ENCODE measurements around the gene CCN6. TPM values are rescaled to one million over a fixed set of nuclear protein-coding genes. Genes with fewer than 3 reads are reported as not detected.
"Not testable (repeated sequence)": the region's sequence is repeated elsewhere in the genome, so short reads cannot be mapped to it uniquely, and the experiment has no call there.

Gene CCN6
- polyA plus RNA-seq, 12 donors = 0.16 to 0.52 (median 0.30) TPM; not detected in 2

DNA sequence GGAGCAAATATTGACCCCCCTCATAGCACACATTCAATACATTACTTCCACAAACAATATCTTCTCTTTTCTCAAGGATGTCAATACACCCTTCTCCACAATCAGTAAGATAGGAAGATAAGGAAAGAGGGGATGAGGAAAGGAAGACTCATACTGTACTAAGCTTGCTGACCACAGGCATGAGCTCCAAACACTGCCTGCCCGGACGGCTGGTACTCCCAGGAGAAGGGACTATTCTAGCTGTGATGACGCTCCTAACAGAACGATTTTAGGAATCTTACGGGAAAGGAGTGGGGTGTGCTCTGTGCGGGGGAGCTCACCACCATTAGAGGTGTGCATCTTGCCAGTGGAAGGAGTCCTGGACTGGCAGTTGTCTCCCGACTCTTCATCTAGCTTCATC is 3.9 kb upstream of the CCN6 start:
- DNase-seq = no peak

DNA sequence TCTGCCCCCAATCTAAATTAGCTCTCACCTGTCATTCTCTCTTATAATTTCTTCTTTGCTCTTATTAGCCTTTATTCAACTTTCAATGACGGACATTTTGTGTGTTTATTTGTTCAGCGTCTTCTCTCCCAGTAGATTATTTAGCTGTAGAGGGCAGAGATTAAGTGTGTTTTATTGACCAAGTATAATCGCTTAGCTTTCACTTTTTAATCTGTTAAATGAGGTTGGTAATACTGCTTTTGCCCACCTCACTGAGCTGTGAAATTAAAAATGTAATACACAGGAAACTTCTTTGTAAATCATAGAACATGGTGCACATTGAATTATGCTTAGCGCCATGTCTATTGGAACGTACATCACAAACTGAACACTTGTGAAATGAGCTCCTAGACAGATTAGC is 3.5 kb upstream of the CCN6 start:
- no peak for DNase-seq

DNA sequence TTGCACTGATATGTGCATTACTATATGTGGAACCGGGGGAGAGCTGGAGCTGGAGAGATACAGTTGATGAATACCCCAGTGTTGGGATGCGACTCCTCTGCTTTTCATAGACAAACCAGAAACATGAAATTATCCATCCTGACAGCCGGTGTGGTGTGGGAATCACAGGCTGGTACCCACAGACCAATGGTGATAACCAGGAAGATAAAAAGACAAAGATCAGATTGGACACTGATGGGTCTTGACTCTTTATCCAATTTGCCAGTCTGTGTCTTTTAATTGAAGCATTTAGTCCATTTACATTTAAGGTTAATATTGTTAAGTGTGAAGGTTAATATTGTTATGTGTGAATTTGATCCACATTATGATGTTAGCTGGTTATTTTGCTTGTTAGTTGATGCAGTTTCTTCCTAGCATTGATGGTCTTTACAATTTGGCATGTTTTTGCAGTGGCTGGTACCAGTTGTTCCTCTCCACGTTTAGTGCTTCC is 2.6 kb upstream of the CCN6 start:
- not testable (repeated sequence) for DNase-seq

DNA sequence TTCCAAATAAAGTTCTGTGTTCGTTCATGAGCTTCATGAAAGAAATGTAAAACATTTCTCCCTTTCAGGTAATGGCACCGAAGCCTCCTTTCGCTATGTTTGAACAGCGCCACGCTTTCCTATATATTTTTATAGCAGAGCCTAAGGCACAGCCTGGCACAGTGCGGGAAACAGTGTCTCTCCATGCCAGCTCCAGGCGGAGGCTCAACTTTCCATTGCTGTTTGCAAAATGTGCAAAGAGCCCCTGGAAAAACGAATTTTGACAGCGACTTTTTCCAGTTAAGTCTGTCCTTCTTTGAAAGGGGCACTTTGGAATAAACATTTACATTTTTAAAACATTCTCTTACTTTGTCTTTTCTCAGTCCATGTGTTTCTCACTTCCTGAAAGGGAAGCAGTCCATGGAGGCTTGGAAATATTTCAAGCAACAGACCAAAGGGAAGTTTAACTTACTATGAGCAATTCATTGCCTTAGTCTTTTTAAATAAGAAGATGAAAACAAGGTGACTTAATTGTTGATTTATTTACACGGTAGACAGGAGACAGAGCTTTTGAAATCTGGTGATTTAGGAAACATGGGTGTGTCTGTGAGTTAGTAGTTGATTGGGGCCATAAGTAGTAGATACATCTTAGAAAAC is 769 bp downstream of the CCN6 start:
- no peak for DNase-seq

DNA sequence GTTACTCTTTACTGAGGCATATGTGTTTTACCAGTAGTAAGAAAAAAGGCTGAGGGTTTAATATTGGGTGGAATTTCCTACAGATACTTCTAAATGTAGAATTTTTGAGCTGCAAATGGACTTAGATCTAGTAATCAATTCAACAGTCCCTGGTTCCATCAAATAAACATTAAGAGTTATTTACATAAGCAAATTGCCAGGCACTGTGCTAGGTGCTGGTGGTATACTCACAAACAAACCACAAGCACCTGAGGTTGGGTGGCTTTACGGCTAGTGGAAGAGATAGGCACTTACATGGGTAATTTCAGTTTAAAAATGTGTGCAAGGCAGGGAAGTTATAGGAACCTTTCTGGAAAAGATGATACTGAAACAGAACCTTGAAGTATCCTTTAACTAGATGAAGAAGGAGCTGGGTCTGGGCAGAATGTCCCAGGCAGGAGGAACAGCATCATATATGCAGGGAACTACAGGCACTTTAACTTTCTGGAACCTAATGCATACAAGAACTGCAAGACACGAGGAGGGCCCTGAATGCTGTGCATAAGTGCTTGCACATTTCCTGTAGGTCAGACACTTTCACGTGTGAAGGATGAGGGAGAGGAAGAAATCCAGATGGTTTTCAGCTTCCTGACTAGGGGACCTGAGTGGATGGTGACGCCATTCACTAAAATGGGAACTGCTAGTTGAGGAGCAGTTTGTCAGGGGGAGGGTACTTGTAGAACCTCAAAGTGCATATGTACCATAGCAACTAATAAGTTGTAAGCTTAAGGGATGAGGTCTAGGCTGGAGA is 4.5 kb downstream of the CCN6 start:
- no peak for DNase-seq

DNA sequence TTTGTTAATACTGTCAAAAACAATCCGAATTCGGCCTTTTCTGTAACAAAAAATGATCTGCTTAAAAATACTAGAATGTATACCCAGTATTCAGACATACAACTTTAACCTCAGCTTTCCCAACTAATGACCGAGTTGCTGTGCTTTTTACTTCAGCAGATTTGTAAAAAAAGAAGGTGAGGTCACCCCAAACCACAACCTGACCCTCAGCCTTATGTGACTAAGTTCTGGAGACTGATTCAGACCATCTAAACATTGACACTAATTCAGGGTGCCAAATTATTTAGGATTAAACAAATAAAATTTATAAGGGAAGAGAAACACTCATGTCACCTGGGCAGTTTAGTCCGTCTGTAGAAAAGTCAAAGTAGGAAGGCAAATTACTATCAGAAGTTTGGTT is 7.7 kb downstream of the CCN6 start:
- no peak for DNase-seq

DNA sequence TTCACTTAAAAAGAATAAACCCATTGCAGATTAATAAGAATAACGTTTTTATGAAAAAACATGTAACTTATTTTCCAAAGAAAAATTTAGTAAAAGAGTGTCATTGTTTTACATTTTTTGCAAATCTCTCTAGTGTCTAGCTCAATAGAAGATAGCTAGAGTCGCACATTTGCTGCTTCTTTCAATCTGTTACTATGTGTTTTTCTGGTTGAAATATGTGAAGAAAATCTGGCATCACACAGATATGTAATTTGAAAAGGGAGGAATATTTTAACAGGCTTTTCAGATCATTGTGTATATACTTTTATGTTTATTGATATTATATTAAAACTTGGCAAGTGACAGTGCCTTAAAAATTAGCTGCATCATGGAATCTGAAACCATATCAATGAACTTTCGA is 9.1 kb downstream of the CCN6 start:
- no peak for DNase-seq

DNA sequence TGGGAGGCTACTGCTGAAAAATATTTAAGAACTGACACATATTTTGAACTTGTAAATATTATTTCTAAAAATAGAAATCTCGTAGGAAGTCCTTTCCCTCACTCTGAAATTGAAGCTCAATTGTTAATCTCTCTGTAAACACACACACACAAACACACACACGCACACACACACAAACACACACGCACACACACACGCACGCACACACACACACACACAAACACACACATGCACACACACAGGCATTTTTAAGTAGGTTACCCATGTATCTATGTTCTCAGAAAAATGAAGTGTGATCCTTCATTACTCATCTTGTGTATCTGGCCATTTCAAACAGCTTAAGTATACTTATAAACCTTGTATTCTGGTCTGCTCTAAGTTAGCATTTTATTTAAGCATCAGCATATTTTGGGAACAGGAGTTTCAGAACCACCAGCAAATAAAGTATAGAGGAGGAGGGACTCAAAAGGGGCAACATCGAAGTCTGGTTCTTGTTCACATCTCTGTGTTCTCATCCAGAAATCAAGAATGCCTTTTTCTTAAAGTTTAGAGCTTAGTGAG is 11.6 kb downstream of the CCN6 start:
- no peak for DNase-seq

DNA sequence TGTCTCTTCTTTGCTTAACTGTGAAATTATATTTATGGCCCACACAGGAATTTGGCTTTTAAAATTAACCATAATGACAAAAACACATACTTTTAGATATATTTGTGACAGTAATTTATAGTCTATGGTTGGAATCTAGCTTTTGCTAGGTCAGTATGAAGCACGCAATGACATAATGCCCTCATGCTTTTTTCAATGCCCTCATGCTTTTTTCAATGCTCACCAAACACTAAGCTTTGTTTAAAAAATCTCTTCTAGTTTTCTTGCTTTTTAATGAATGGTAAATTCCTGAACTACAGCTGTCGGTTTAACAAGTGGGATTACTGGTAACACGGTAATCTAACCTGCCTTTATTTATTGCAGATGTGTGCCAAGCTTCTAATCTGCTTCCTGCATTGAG is 12.7 kb downstream of the CCN6 start:
- DNase-seq = no peak

DNA sequence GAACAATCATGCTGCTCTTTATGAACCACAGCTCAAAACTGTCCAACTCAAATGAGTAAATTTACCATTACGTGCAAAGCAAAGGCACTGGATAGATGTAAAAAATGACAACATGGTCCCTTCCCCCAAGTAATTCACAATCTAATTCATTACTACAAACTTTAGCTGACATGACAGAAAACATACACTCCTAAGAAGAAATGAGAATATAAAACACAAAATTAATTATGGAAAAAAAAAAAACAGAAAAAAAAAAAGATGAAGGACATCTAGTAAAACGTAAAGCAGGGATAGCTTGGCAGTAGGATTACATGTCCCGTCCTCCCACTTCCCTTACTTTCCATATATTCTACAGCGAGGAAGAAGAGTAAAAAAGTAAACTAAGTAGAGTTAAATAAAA is 27.7 kb downstream of the CCN6 start:
- no peak for DNase-seq

DNA sequence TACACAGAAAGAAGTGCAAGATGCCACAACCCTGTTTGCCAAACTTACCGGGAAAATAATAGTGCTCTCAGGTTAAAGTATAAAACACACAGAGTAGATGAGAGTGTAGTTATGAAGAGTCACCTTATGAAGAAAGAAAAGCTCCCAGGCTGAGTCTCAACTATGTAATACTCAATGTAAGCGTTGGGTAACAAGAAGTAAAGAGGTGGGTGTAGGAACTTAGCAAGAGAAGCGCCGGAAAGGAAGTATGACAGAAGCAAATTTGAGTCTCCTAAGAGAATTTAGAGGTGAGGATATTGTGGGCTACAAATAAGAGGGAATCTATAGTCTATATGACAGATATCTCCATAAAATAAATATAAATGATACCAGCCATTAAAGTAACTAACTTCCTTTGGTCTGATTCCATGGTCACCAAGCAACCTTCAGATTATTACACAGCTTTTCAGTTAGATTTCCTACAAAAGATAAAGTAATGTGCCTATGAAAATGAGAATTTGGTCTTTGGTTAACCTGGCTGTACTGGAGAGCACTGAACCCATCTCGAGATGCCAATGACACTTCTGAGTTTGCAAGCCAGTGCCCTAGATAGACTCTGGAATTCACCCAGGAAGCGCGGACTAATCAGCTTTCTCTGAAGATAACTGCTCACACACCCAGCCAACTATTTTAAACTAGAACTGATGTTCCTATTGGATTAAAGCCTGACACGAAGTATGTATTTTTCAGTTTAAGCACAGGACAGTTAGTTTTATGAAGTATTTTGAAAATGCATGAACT is 31.6 kb downstream of the CCN6 start:
- no peak for DNase-seq

DNA sequence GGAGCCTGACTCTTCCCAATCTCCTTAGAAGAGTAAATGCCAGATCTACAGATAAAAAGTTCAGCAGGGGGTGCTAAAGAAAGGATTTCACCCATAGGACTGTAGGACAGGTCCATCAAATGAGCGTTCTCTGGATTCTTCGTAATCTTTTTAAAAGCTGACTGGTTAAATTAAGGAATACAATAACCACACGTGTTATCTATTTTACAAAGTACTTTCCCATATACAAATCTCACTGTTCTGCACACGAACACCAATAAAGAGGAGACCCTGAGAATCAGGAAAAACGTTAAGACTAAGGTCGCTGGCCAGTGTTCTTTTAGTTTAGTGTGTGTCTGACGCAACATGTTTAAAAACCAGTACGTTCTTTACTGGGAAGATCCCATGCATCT is 32.8 kb downstream of the CCN6 start:
- peak; percentile 52 for DNase-seq

DNA sequence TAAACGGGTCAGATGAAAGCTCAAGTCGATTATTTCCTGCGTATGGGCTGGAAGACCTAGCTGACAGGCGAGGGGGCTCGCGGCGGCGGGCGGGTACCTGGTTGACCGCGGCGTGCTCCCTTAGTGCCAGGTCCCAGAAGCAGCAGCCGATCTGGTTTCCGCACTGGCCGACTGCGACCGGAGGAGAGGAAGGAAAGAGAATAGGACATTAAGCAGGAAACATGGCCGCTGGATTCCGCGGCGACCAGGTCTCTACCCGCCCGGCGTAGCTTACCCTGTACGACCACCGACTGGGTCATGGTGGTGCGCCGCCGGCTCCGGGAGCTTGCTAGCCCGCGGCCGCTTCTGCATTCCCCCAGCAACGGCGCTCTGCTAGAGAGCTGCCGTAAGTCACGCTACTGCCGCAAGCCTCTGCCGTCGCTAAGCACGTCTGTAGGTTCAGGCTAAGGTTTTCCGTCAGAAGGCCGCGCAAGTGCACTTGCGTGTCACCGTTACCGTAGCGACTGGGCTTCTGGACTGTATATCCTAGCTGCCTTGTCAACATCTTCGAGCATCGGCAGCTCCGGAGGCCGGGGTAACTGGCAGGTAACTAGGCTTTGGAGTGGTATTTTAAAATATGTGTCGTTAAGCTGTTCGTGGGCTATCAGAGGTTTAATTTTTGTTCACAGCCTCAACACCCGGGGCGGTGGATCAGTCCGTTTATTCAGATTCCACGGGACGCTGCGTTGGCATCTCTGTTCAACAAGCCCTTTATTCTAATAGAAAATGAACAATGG is 33.4 kb downstream of the CCN6 start, which contains the start of the genes FAM229B and TUBE1:
TSS of gene FAM229B (plus strand) at position 456 of the 776 bp plus-strand sequence. CDS start 11,693 bp downstream, outside the sequence.
TSS of gene TUBE1 (minus strand) at position 347 of the 776 bp plus-strand sequence. CDS start at position 299, 48 bp downstream.
- peak; percentile 96 for DNase-seq

DNA sequence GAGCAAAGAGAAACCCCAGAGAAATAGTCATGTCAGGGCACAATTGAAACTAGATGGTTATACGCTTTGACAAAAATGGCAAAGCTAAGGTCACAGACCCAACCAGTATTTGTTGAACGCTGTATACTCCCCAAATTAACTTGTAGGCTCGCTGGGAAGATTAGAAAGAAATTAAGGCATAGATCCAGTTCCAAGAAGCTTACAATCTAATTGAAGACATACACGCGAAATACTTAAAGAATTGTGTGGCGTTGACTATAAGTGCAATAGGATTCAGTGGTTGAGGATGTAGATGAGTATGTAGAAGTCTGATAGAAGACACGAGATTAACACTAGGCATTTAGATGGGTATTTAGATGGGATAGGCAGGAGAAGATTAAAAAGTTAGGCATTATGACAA is 34.0 kb downstream of the CCN6 start:
- no peak for DNase-seq

DNA sequence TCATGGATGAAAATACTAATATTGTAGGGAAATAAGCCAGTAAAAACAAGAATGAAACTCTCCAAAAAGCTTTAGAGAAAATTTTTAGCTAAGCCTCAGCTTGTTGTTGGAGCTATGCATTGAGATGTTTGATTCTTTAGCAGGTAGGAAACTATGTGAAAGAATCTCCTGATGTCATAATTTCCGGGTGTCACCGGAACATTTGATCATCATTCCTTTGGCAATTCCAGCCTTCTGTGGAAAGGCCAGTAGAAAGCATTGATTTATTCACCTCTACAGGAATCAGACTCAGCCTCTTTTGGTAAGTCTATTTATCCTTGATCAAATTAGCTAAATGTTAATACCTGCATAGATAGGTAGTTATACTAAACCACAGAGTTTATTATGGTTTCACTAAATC is 43.0 kb downstream of the CCN6 start:
- no peak for DNase-seq

DNA sequence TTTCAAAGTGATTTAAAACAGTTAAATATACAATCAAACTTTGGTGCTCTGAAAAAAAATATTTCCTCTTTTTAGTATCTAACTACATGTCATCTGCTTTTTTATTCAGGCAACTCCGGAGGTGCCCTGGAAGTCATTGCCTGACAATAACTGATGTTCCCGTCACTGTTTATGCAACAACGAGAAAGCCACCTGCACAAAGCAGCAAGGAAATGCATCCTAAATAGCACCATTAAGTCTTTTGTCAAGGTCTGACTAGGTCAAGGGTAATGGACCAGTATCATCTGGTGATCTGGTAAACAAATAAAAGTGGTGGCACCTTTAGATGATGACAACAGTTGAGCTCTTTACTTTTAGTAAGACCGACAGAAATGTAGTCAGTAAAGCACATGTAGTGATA is 46.7 kb downstream of the CCN6 start:
- no peak for DNase-seq

DNA sequence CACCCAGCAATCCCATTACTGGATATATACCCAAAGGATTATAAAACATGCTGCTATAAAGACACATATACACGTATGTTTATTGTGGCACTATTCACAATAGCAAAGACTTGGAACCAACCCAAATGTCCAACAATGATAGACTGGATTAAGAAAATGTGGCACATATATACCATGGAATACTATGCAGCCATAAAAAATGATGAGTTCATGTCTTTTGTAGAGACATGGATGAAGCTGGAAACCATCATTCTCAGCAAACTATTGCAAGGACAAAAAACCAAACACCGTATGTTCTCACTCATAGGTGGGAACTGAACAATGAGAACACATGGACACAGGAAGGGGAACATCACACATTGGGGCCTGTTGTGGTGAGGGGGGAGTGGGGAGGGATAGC is 52.1 kb downstream of the CCN6 start:
- DNase-seq = not testable (repeated sequence)

DNA sequence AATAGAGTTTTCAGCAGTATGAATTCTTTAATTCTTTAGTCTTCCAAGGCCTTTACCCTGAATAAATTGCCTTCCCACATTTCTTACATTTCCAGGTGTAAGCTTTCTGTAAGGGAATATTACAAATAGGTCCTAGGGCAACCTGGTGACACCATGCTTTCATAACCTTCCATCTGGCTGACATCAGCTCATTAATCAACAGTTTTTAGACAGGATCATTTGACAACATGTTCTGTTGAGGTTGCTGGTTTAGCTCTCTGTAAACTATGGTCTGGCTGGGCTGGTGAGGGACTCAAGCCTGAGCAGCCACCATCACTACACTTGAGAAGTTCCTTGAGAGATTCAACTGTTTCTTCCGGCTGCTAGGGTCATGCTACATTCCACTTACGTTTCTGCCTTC is 52.7 kb downstream of the CCN6 start:
- no peak for DNase-seq

DNA sequence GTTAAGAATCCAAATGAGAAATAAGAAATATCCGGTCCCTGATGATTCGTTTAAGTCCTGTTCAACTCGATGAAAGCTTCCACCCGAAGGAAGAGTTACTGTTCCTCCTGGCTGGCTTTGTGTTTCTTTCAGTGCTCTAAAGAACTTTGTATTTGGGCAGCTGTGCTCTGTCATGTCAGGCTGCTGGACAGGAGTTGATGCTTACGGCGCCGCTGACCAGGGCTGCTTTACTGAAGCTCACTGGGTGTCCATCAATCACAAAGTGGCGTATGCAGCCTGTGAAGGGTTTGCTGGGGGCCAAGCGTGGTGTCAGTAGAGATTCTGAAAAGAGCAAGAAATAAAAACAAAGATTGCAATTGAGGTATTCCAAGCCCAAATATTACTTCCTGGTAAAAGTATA is 55.4 kb downstream of the CCN6 start:
- no peak for DNase-seq

DNA sequence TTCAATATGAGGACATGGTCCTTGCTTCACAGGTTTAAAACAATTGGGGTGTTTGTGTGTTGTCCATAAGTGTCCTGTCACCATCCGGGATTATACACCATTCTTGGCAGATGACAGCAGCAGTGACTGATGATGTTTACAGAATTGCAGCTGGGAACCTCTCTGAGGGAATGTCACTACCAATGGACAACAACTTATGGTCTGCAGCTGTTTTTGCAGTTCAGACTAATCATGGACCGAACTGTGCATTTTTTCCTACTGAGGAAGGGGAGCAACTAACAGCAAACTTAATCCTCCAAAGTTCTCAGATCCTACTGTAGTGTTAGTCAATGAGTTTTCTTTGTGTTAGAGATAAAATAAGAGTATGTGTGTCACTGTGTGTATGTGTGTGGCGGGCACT is 59.5 kb downstream of the CCN6 start:
- DNase-seq = peak; percentile 43

DNA sequence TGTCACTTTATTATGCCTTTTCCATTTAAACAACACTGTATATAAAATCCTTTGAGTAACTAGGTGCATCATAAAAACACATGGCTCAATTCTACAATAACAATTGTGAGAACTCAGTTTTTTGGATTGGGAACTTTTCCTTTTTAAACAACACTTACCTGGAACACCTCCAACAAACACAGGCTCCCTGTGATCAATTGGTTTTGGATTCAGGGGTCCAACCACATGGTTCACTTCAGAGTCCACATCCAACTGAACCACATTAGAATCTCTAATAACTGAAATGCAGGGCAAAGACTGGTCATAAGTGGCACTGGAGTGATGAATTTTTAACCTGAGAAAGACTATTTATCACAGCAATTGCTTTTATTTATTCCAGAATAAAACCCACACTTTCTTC is 60.0 kb downstream of the CCN6 start:
- DNase-seq = no peak

Measured in muscle of arm (tissue), 12 donors.